ENCODE data around the gene TTC12. TPM values are rescaled to one million over a fixed set of nuclear protein-coding genes. Genes with fewer than 3 reads are reported as not detected.

TTC12 gene
- 7.4 to 12.3 TPM (median 7.8 TPM) in 3 replicates for total RNA-seq
- long read RNA-seq, partial matches to known transcripts, result 2 of 8 reads
- long read RNA-seq, other reads (novel, unspliced or antisense), result 4 of 8 reads

- peak; percentile 96 for DNase-seq (ENCODE audit: low spot score)
- Mint-ChIP-seq H3K9me3 (ENCODE audit: low read depth) (no peaks in the 10 kb centered on the region), H3K4me3 (ENCODE audit: unreplicated experiment) (peak within 1 kb of the TSS; percentile 82), H3K27ac (ENCODE audit: unreplicated experiment) (peak within 1 kb of the TSS; percentile 62), H3K27me3 (ENCODE audit: low read depth) (no peaks in the 10 kb centered on the region), H3K36me3 (ENCODE audit: low read depth) (peaks cover 12% of the 10 kb centered on the region), H3K4me1 (ENCODE audit: low read depth) (peaks cover 15% of the 10 kb centered on the region)
- no peak for TF ChIP-seq CTCF (IDR thresholded peaks at IDR 0.05)
Measured at GRCh38 chr11:113314389-113315301, at the start of gene TTC12. Gene TTC12, plus strand, starts transcription at chr11:113314583. Its CDS starts 1,675 bp downstream, at chr11:113316258.

- DNase-seq (ENCODE audit: low spot score), result no peak
- Mint-ChIP-seq H3K27ac (ENCODE audit: unreplicated experiment) (no peak overlapping the region), H3K27me3 (ENCODE audit: low read depth) (no peaks in the 10 kb centered on the region), H3K9me3 (ENCODE audit: low read depth) (no peaks in the 10 kb centered on the region), H3K36me3 (ENCODE audit: low read depth) (no peaks in the 10 kb centered on the region), H3K4me1 (ENCODE audit: low read depth) (no peaks in the 10 kb centered on the region), H3K4me3 (ENCODE audit: unreplicated experiment) (no peak overlapping the region)
- TF ChIP-seq CTCF (IDR thresholded peaks at IDR 0.05), result no peak
Measured at GRCh38 chr11:113265362-113265761, 49.0 kb upstream of the TTC12 start.

DNA sequence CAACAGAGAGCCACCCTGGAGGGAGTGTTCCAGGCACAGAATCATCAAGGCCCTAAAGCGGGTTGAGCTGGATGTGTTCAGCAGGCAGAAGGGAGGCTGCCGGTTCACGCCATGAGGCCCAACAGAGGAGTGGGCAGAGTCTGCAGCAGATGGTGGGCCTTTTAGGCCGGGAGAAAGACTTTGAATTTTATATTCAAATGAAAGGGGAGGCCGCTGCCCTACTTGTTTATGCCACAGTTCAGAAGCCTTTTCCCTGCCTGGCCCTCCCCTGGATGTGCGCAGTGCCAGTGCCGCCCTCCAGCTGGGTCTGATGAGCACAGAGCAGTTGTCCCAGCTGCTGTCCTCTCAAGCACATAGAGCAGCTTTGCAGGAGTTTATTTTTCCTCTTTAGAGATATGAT, 46.9 kb upstream of the TTC12 start:
- H3K36me3 Mint-ChIP-seq (ENCODE audit: low read depth), result no peaks in the 10 kb centered on the region
- no peak overlapping the region for H3K27ac Mint-ChIP-seq (ENCODE audit: unreplicated experiment)
- H3K27me3 Mint-ChIP-seq (ENCODE audit: low read depth), result no peaks in the 10 kb centered on the region
- H3K4me3 Mint-ChIP-seq (ENCODE audit: unreplicated experiment), result no peak overlapping the region
- no peak for TF ChIP-seq CTCF (IDR thresholded peaks at IDR 0.05)
- H3K4me1 Mint-ChIP-seq (ENCODE audit: low read depth), result no peaks in the 10 kb centered on the region
- no peak for DNase-seq (ENCODE audit: low spot score)
- H3K9me3 Mint-ChIP-seq (ENCODE audit: low read depth), result no peaks in the 10 kb centered on the region

- no peaks in the 10 kb centered on the region for H3K4me1 Mint-ChIP-seq (ENCODE audit: low read depth)
- H3K36me3 Mint-ChIP-seq (ENCODE audit: low read depth), result no peaks in the 10 kb centered on the region
- H3K27me3 Mint-ChIP-seq (ENCODE audit: low read depth), result no peaks in the 10 kb centered on the region
- no peak overlapping the region for H3K27ac Mint-ChIP-seq (ENCODE audit: unreplicated experiment)
- TF ChIP-seq CTCF (IDR thresholded peaks at IDR 0.05), result no peak
- no peak overlapping the region for H3K4me3 Mint-ChIP-seq (ENCODE audit: unreplicated experiment)
- no peak for DNase-seq (ENCODE audit: low spot score)
- no peaks in the 10 kb centered on the region for H3K9me3 Mint-ChIP-seq (ENCODE audit: low read depth)
Measured at GRCh38 chr11:113269096-113269495, 45.3 kb upstream of the TTC12 start.

DNA sequence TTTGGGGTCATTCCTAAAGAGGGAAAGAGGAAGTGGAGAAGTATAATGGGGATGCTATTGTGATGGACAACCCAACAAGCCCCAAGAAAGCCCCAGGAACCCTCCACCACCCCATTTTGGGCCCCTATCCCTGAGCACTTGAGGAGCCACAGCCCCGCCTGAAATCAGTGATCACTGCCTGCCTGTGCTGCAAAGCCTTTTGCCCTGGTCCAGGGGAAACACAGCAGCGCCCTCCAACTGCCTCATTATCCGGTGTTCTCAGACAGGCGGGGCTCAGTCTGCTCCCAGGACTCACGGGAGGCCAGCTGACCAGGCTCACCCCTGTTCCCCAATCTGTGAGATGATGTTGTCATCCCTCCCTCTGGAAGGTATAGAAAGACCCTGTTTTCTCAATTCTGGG, 44.7 kb upstream of the TTC12 start:
- Mint-ChIP-seq H3K36me3 (ENCODE audit: low read depth) (no peaks in the 10 kb centered on the region), H3K27me3 (ENCODE audit: low read depth) (no peaks in the 10 kb centered on the region)

More for the DNA sequence above, 44.7 kb upstream of the TTC12 start:
- no peak for DNase-seq (ENCODE audit: low spot score)
- H3K9me3 Mint-ChIP-seq (ENCODE audit: low read depth), result no peaks in the 10 kb centered on the region
- TF ChIP-seq CTCF (IDR thresholded peaks at IDR 0.05), result no peak
- H3K4me1 Mint-ChIP-seq (ENCODE audit: low read depth), result no peaks in the 10 kb centered on the region
- no peak overlapping the region for H3K27ac Mint-ChIP-seq (ENCODE audit: unreplicated experiment)
- no peak overlapping the region for H3K4me3 Mint-ChIP-seq (ENCODE audit: unreplicated experiment)

Data from chondrocyte (in vitro differentiated cells).